Immature natural killer cell (primary cell): ENCODE data around the gene BCL7B. TPM values are rescaled to one million over a fixed set of nuclear protein-coding genes. Genes with fewer than 3 reads are reported as not detected.
"Not testable (repeated sequence)": the region's sequence is repeated elsewhere in the genome, so short reads cannot be mapped to it uniquely, and the experiment has no call there.

ENCODE experiments used
- DNase-seq, 3 donors: peaks; one replicate each; pipeline ENCODE4 v3.0.0; 2022; ENCODE audit warnings: mixed read lengths in 1 of 3
- H3K27ac Mint-ChIP-seq, 6 donors: one replicate each; pipeline ENCODE4 v1.8.0; 2020; ENCODE audit warnings: mixed read lengths in 6 of 6, mild to moderate bottlenecking in 5 of 6, inconsistent platforms in 4 of 6, moderate library complexity in 3 of 6
- H3K27me3 Mint-ChIP-seq, 3 donors: one replicate each; pipeline ENCODE4 v1.8.0; 2020 to 2021; ENCODE audit warnings: low read depth in 3 of 3, mild to moderate bottlenecking in 3 of 3, mixed read lengths in 3 of 3, moderate library complexity in 3 of 3, inconsistent platforms in 1 of 3
- H3K36me3 Mint-ChIP-seq, 3 donors: one replicate each; pipeline ENCODE4 v1.8.0; 2020; ENCODE audit warnings: mixed read lengths in 3 of 3, inconsistent platforms in 2 of 3, mild to moderate bottlenecking in 2 of 3
- H3K4me1 Mint-ChIP-seq, 2 donors: one replicate each; pipeline ENCODE4 v1.8.0; 2020; ENCODE audit warnings: inconsistent platforms in 2 of 2, mild to moderate bottlenecking in 2 of 2, mixed read lengths in 2 of 2, moderate library complexity in 1 of 2
- H3K4me3 Mint-ChIP-seq, 5 donors: one replicate each; pipeline ENCODE4 v1.8.0; 2020; ENCODE audit warnings: mild to moderate bottlenecking in 5 of 5, mixed read lengths in 5 of 5, inconsistent platforms in 3 of 5, moderate library complexity in 3 of 5
- H3K9me3 Mint-ChIP-seq, 6 donors: one replicate each; pipeline ENCODE4 v1.8.0; 2020; ENCODE audit warnings: mild to moderate bottlenecking in 6 of 6, mixed read lengths in 6 of 6, inconsistent platforms in 4 of 6, moderate library complexity in 3 of 6
- polyA plus RNA-seq, 3 donors: library from polyadenylated mRNA; unstranded; fragments of 300-500 nt; fragmentation: Illumina TruSeq; gene quantifications; one replicate each; pipeline ENCODE4 v1.2.3, GENCODE V29; 2021

BCL7B gene
- polyA plus RNA-seq, 3 donors from 2014 or later, result 89.1 to 103 (median 95.5) TPM

DNA sequence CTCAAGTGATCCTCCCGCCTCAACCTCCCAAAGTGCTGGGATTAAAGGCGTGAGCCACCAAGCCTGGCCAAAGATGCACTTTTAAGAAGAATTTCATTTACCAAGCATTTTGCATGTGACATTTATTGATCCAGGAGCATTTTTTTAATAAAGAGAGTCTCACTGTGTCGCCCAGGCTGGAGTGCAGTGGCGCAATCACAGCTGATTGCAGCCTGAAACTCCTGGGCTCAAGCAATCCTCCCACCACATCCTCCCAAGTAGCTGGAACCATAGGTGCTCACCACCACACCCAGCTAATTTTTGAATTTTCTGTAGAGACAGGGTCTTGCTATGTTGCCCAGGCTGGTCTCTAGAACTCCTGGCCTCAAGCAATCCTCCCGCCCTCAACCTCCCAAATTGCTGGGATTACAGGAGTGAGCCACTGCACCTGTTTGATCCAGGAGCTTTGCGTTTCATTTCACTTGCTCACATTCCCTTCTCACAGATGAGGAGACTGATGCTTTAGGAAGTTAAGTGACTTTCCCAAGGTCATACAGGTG is 25.2 kb upstream of the BCL7B start:
- no peak overlapping the region for H3K4me3 Mint-ChIP-seq
- no peaks in the 10 kb centered on the region for H3K36me3 Mint-ChIP-seq
- H3K27me3 Mint-ChIP-seq, result peaks cover 1 to 5% (median 5%) of the 10 kb centered on the region in 3 donors
- H3K4me1 Mint-ChIP-seq, result peaks cover 13% of the 10 kb centered on the region in 2 donors
- H3K9me3 Mint-ChIP-seq, result no peaks in the 10 kb centered on the region
- H3K27ac Mint-ChIP-seq, result no peak overlapping the region
- DNase-seq, result no peak

DNA sequence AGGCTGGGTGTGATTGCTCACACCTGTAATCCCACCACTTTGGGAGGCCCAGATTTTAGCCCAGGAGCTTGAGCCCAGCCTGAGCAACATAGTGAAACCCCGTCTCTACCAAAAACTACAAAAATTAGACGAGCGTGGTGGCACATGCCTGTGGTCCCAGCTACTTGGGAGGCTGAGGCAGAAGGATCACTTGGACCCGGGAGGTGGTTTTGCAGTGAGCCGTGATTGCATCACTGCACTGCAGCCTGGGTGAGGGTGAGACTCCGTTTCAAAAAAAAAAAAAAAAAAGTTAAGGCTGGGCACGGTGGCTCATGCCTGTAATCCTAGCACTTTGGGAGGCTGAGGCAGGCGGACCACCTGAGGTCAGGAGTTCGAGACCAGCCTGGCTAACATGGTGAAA is 23.5 kb upstream of the BCL7B start:
- H3K36me3 Mint-ChIP-seq, H3K27me3 Mint-ChIP-seq, H3K9me3 Mint-ChIP-seq, H3K4me3 Mint-ChIP-seq, DNase-seq, H3K27ac Mint-ChIP-seq: not testable (repeated sequence)
- H3K4me1 Mint-ChIP-seq, result peaks cover 23 to 25% of the 10 kb centered on the region in 2 donors

GRCh38 chr7:73578342-73579128 is 21.0 kb upstream of the BCL7B start, which contains the start of gene TBL2:
TBL2 (minus strand) TSS chr7:73578579; CDS start chr7:73578549, 30 bp downstream.
- Mint-ChIP-seq H3K4me3 (peak within 1 kb of the TSS; percentile 96 to 99 (median 96)), H3K9me3 (no peaks in the 10 kb centered on the region), H3K4me1 (peaks cover 23 to 25% of the 10 kb centered on the region in 2 donors), H3K27me3 (peaks cover 1 to 5% (median 5%) of the 10 kb centered on the region in 3 donors), H3K36me3 (peaks cover 0 to 6% (median 3%) of the 10 kb centered on the region in 3 donors), H3K27ac (peak within 1 kb of the TSS; percentile 92 to 99 (median 98))
- DNase-seq, result peak; percentile 97 to 99 (median 99)

DNA sequence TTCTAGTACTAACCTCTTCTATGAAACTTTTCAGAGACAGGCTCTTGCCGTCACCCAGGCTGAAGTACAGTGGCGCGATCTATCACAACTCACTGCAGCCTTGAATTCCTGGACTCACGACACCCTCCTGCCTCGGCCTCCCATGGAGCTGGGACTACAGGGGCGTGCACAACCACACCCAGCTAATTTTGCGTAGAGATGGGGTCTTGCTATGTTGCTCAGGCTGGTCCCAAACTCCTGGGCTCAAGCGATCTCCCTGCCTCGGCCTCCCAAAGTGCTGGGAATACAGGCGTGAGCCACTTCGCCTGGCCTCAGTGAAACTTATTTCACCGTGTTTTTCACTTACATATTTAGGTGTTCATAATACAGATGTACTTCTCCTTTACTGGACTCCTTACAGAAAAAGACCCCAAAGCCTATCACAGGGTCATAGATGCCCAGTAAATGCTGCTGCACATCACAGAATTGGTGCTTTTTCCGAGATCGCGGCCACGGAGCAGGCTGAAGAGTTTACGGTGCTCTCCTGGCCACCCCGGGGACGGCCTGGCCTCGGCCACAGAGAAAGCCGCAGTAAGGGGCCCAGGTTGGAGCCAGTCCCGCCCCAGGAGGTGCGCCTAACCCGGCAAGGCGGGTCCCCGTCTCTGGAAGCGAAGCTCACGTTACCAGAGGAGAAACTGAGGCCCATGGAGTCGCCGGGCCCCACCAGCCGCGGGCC is 20.3 kb upstream of the BCL7B start:
- Mint-ChIP-seq H3K36me3 (peaks cover 3 to 10% (median 4%) of the 10 kb centered on the region in 3 donors), H3K4me3 (peak overlapping the region; percentile 87 to 99 (median 96)), H3K9me3 (no peaks in the 10 kb centered on the region), H3K27ac (peak overlapping the region; percentile 57 to 98 (median 86)), H3K27me3 (peaks cover 1 to 5% (median 5%) of the 10 kb centered on the region in 3 donors), H3K4me1 (peaks cover 23 to 25% of the 10 kb centered on the region in 2 donors)
- no peak for DNase-seq

GRCh38 chr7:73573791-73574190 is 16.3 kb upstream of the BCL7B start:
- peaks cover 17 to 20% of the 10 kb centered on the region in 2 donors for H3K4me1 Mint-ChIP-seq
- DNase-seq, result no peak
- peaks cover 0 to 3% (median 2%) of the 10 kb centered on the region in 3 donors for H3K27me3 Mint-ChIP-seq
- H3K9me3 Mint-ChIP-seq, result no peaks in the 10 kb centered on the region
- H3K27ac Mint-ChIP-seq, result no peak overlapping the region
- H3K4me3 Mint-ChIP-seq, result no peak overlapping the region
- H3K36me3 Mint-ChIP-seq, result peaks cover 3 to 31% (median 11%) of the 10 kb centered on the region in 3 donors

GRCh38 chr7:73573276-73573675 is 15.8 kb upstream of the BCL7B start:
- no peak for DNase-seq
- no peak overlapping the region for H3K4me3 Mint-ChIP-seq
- H3K27ac Mint-ChIP-seq, result peak overlapping the region in 1 of 6 donors; percentile 1
- H3K36me3 Mint-ChIP-seq, result peaks cover 3 to 31% (median 11%) of the 10 kb centered on the region in 3 donors
- no peaks in the 10 kb centered on the region for H3K9me3 Mint-ChIP-seq
- H3K4me1 Mint-ChIP-seq, result peaks cover 14 to 15% of the 10 kb centered on the region in 2 donors
- no peaks in the 10 kb centered on the region for H3K27me3 Mint-ChIP-seq

GRCh38 chr7:73572767-73573186 is 15.3 kb upstream of the BCL7B start:
- H3K9me3 Mint-ChIP-seq, result no peaks in the 10 kb centered on the region
- H3K36me3 Mint-ChIP-seq, result peaks cover 3 to 31% (median 11%) of the 10 kb centered on the region in 3 donors
- H3K4me1 Mint-ChIP-seq, result peaks cover 12% of the 10 kb centered on the region in 2 donors
- no peak overlapping the region for H3K27ac Mint-ChIP-seq
- no peak overlapping the region for H3K4me3 Mint-ChIP-seq
- DNase-seq, result no peak
- no peaks in the 10 kb centered on the region for H3K27me3 Mint-ChIP-seq

GRCh38 chr7:73570977-73571376 is 13.5 kb upstream of the BCL7B start:
- DNase-seq, result no peak

DNA sequence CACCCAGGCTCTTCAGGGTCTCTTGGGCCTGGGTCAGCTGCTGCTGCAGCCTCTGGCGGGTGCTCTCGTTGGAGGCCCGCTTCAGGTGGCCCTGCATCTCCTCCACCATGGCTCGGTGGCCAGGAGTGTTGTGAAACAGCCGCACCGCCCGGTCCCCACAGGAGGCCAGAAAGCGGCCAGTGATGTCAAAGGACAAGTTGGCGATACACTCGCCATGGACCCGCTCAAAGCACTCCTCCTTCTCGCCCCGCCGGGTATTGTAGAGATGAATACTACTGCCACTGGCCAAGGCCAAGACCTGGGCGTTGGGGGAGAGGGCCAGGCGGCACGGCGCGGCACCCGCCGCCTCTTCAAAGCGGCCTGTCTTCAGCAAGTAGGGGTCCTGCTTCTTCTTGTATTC is 13.0 kb upstream of the BCL7B start:
- Mint-ChIP-seq H3K4me1 (peaks cover 14% of the 10 kb centered on the region in 2 donors), H3K4me3 (no peak overlapping the region), H3K9me3 (no peaks in the 10 kb centered on the region), H3K36me3 (peaks cover 3 to 31% (median 11%) of the 10 kb centered on the region in 3 donors), H3K27ac (no peak overlapping the region), H3K27me3 (no peaks in the 10 kb centered on the region)
- DNase-seq, result no peak

More at GRCh38 chr7:73570977-73571376, 13.5 kb upstream of the BCL7B start:
- Mint-ChIP-seq H3K9me3 (no peaks in the 10 kb centered on the region), H3K36me3 (peaks cover 3 to 31% (median 11%) of the 10 kb centered on the region in 3 donors), H3K27me3 (no peaks in the 10 kb centered on the region), H3K4me3 (no peak overlapping the region), H3K4me1 (peaks cover 9% of the 10 kb centered on the region in 2 donors), H3K27ac (peak overlapping the region in 1 of 6 donors; percentile 46)

GRCh38 chr7:73569042-73569608 is 11.6 kb upstream of the BCL7B start:
- Mint-ChIP-seq H3K4me1 (peaks cover 15 to 16% of the 10 kb centered on the region in 2 donors), H3K36me3 (peaks cover 3 to 25% (median 11%) of the 10 kb centered on the region in 3 donors), H3K9me3 (no peaks in the 10 kb centered on the region), H3K27ac (peak overlapping the region in 3 of 6 donors; percentile 33 to 59 (median 46)), H3K4me3 (no peak overlapping the region), H3K27me3 (no peaks in the 10 kb centered on the region)
- no peak for DNase-seq

DNA sequence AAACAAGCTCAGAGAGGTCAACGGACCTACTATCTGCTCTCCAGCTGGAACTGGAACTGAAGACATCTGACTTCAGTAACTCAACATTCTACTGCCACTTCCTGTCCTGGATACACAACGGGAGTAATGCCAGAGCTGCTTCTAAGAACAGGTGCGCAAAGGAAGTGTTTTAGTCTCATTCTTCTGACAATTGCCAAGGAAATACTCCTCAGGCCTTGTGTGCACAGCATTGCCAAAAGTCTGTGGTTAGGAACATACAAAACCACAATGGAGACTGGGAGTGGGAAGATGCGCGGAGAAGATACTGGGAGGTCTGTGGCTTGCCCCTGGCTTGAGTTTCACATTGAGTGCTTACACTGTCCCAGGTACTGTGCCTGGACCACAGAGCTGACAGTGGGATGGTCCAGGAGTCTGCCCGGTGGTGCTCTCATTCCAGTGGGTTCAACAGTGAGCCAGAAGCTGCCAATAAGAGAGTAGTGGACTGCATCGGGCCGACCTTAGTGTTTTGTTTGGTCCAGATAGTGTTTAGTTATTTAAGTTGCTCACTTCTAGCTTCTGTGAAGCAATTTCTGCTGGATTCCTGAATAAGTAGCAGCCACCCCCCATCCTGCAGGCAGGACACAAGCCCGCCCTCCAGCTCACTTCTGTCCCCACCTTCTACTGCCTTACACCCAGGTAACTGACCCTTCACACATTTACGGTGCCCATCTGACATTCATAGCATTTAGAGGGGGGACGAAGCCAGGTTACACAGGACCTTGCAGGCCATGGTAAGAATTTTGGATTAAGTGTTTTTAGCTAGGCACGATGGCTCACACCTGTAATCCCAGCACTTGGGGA is 10.6 kb upstream of the BCL7B start:
- Mint-ChIP-seq H3K9me3 (no peaks in the 10 kb centered on the region), H3K36me3 (peaks cover 0 to 22% (median 8%) of the 10 kb centered on the region in 3 donors), H3K27me3 (no peaks in the 10 kb centered on the region), H3K4me3 (no peak overlapping the region), H3K4me1 (peaks cover 15 to 16% of the 10 kb centered on the region in 2 donors), H3K27ac (peak overlapping the region in 1 of 6 donors; percentile 58)
- no peak for DNase-seq

- H3K9me3 Mint-ChIP-seq, result no peaks in the 10 kb centered on the region
- H3K4me1 Mint-ChIP-seq, result peaks cover 15 to 16% of the 10 kb centered on the region in 2 donors
- peaks cover 0 to 2% (median 0%) of the 10 kb centered on the region in 3 donors for H3K27me3 Mint-ChIP-seq
- H3K27ac Mint-ChIP-seq, result no peak overlapping the region
- no peak for DNase-seq
- peaks cover 0 to 15% (median 3%) of the 10 kb centered on the region in 3 donors for H3K36me3 Mint-ChIP-seq
- H3K4me3 Mint-ChIP-seq, result no peak overlapping the region
Observed at GRCh38 chr7:73567140-73567539, 9.7 kb upstream of the BCL7B start.

DNA sequence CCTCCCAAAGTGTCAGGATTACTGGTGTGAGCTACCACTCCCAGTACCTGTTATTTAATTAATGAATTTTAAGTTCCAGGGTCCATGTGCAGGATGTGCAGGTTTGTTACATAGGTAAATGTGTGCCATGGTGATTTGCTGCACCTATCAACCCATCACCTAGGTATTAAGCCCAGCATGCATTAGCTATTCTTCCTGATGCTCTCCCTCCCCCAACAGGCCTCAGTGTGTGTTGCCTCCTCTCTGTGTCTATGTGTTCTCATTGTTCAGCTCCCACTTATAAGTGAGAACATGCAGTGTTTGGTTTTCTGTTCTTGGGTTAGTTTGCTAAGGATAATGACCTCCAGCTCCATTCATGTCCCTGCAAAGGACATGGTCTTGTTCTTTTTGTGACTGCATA is 8.9 kb upstream of the BCL7B start:
- not testable (repeated sequence) for H3K9me3 Mint-ChIP-seq, DNase-seq, H3K27me3 Mint-ChIP-seq
- Mint-ChIP-seq H3K27ac (peak overlapping the region; percentile 40 to 93 (median 78)), H3K36me3 (peaks cover 0 to 15% (median 3%) of the 10 kb centered on the region in 3 donors), H3K4me3 (peak overlapping the region; percentile 71 to 91 (median 87)), H3K4me1 (peaks cover 15 to 16% of the 10 kb centered on the region in 2 donors)
